GM10847 (cell line): ENCODE measurements around the gene FLT3.

Source experiments
- POLR2A ChIP-seq: IDR thresholded peaks from 2 replicates; pipeline ENCODE4 v1.6.1; 2011; ENCODE audit not compliant: insufficient read length; ENCODE audit errors: extremely low read depth

FLT3 gene

GRCh38 chr13:28052945-28053344 is 47.4 kb downstream of the FLT3 start:
- TF ChIP-seq POLR2A, result no peak

DNA sequence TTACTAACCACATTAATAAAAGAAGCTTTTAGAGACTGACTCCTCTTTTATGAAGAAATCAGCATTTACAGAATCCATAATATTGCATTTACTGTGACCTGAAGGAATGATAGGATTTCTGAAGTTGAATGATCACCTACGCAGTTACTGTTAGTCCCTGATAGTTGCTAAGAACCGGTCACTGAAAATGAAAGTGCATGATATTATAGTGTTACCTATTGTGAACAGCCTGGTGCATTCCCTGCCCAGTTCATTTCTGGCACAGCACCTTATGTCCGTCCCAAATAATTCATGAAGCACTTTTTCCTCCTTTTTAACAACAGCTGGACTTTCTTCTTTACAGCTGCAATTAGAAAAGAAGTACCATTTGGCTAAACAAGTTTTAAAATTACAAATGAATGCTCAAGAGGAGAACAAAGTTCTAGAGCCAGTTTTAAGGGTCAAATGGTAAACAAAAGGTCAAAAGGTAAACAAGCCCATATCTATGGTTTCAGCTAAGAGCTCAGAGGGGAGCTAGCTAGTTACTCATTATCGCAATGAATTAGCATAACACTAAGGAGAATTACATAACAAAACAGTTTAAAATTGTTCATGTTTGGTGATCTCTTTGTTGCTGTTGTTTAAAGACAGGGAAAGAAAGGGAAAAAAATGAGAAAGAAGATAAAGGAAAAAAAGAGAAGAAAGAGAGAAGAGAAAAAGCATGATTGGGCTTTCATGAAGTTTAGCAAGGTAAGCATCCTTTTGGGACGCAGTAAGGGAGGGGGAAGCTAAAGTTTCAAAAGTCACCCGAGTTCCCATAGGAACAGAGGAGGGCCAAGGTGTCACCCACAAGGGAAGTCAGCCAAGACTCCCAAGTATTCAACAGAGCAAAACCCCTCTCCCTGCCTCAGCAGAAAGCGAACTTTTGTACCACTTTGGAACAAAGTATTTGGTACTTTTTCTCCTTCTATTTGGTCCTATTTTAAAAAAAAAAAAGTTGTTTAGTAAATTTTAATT is 50.2 kb downstream of the FLT3 start:
- TF ChIP-seq POLR2A, result no peak

DNA sequence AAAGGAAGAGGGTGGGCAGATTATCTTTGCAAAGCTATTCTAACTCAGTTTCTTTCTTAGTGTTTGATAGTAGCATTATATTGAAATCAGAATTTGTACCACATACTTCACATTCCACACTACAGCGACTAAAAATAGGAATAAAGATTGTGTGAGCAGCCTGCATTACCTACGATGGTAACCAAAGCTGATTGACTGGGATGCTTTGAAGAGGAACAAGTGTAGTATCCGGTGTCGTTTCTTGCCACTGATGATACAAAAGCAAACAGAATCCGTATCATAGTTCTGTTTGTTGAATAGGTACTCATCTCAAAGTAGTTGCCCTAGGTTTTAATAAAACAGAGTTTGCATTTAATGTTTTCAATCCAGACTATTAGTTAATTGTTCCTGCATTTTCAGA is 51.2 kb downstream of the FLT3 start:
- no peak for TF ChIP-seq POLR2A

GRCh38 chr13:28048768-28049167 is 51.6 kb downstream of the FLT3 start:
- no peak for TF ChIP-seq POLR2A

DNA sequence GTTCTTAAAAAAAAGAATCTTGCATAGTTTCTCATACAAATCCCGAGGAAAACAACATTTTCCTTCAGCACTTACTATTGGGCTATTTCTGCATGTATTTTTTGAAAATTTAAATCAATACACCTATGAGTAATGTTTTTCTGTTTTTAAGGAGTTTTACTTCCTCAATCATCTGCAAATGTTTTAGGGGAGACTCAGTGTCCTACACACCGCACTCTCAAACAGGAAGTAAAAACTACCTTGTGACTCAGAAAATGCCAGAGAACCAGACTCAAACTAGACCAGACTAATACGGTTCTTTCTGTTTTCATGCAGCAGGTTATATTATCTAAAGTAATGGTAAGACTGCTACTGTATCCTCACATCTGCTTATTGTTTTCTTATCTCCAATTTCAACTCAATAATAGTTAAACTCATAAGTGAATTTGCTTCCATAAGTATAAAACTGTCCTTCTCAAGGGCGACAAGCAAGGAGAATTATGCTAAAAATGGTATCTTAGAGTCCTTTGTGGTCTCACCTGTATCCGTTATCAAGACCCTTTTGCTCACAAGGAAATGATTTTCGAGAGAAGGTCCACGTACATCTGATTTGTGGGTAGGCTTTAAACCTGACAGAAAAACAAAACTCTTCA is 52.5 kb downstream of the FLT3 start:
- TF ChIP-seq POLR2A, result no peak

DNA sequence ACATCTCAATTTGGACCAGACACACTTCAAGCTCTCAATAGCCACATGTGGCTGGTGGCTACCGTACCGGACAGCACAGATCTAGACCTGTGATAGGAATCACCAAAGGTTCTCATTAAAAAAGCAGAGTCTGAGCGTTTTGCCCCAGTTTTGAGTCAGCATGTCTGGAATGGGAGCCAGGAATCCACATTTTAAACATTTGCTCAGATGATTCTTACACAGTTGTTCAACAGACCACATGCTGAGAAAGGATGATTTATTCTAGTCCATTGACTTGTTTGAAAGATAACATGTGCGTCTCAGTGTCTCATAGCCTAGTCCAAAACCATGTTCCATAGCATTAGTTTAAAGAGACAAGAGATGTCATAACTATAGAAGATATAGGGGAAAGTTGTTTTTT is 53.4 kb downstream of the FLT3 start:
- no peak for TF ChIP-seq POLR2A

- TF ChIP-seq POLR2A, result no peak
Observed at GRCh38 chr13:28045861-28046260, 54.5 kb downstream of the FLT3 start.

DNA sequence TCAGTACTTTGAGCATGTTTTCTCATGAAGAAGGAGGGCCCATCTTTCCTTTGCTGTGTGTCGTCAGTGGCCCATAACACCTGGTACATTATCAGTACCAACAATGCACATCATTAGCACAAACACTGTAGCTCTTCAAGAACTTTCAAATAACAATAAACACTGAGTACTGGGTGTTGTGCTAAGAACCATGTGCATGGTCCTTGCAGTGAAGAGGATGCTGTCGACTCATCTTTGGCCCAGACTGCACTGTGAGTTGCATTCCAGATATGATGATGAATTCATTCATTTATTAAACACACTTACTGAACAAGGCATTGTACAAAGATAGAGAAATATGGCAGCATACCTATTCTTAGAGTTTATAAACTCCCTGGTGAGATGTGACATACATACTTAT is 55.8 kb downstream of the FLT3 start:
- TF ChIP-seq POLR2A, result no peak

GRCh38 chr13:28043224-28043623 is 57.2 kb downstream of the FLT3 start:
- TF ChIP-seq POLR2A, result no peak

DNA sequence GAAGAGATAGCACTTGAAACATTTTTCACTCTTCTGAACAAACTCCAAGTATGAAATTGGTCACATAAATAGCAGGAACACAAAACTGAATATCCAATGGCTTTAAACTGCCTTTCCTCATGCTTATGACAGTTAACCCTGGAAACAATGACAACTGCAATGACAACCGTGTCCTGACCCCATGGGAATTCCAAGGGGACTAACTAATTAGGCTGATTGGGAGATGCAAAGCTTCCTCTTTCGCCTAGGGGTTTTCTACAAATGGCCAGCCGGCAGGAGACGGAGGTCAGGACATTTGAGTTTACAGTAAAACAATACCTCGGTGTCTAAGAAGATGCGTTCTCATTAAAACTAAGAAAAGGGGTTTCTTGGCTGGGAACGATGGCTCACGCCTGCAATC is 58.9 kb downstream of the FLT3 start:
- TF ChIP-seq POLR2A, result no peak

GRCh38 chr13:28041031-28041461 is 59.3 kb downstream of the FLT3 start:
- no peak for TF ChIP-seq POLR2A

- TF ChIP-seq POLR2A, result no peak
Observed at GRCh38 chr13:28037399-28037798, 63.0 kb downstream of the FLT3 start.

DNA sequence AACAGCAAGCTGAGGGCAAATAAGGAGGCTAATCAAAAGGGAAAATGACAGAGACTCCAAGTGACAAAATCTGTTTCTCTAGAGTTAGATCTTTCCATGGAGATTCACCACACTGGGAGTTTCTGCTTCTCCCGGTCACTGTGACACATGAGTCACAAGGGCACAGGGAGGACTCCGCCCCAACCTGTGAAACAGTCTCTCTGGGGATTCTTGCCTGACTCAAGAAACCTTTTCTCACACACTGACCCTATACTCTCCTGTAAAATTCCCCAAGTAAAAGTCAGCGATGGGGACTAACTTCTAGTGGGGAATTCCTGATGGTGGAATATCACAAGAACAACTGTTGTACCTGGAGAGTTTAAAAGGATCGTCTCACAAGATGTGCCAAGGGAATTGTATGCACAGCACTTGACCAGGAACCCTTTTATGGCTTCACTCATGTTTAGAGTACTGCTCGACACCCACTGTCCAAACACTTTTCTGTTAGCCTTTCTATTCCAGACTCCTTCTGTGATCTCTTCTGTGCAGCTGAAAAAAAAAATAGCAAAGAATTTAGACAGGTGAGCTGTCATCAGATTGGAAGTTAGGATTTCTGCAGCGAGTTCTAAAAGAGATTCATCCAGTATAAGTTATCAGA is 65.1 kb downstream of the FLT3 start:
- no peak for TF ChIP-seq POLR2A

DNA sequence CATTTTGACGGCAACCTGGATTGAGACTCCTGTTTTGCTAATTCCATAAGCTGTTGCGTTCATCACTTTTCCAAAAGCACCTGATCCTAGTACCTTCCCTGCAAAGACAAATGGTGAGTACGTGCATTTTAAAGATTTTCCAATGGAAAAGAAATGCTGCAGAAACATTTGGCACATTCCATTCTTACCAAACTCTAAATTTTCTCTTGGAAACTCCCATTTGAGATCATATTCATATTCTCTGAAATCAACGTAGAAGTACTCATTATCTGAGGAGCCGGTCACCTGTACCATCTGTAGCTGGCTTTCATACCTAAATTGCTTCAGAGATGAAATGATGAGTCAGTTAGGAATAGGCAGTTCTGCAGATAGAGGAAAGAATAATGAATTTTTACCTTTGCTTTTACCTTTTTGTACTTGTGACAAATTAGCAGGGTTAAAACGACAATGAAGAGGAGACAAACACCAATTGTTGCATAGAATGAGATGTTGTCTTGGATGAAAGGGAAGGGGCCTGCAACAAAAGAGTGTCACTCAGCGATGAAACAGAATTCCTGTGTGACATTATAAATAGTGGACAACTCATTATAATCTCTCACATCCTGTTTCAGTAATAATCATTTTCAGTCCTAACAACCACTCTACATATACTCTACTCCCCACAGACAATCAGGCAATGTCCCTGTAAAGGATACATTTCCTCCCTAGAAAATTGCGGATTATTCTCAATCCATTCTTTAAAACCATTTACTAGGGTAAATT is 66.3 kb downstream of the FLT3 start:
- TF ChIP-seq POLR2A, result no peak

- TF ChIP-seq POLR2A, result no peak
Observed at GRCh38 chr13:28031896-28032288, 68.5 kb downstream of the FLT3 start.
